GM15510 (cell line): Measurements from ENCODE around the gene PGS1.

ENCODE experiments used
- POLR2A ChIP-seq: IDR thresholded peaks from 3 replicates; pipeline ENCODE4 v1.6.1; 2011; ENCODE audit warnings: borderline replicate concordance; ENCODE audit not compliant: insufficient read length; ENCODE audit errors: extremely low read depth

The PGS1 gene

DNA sequence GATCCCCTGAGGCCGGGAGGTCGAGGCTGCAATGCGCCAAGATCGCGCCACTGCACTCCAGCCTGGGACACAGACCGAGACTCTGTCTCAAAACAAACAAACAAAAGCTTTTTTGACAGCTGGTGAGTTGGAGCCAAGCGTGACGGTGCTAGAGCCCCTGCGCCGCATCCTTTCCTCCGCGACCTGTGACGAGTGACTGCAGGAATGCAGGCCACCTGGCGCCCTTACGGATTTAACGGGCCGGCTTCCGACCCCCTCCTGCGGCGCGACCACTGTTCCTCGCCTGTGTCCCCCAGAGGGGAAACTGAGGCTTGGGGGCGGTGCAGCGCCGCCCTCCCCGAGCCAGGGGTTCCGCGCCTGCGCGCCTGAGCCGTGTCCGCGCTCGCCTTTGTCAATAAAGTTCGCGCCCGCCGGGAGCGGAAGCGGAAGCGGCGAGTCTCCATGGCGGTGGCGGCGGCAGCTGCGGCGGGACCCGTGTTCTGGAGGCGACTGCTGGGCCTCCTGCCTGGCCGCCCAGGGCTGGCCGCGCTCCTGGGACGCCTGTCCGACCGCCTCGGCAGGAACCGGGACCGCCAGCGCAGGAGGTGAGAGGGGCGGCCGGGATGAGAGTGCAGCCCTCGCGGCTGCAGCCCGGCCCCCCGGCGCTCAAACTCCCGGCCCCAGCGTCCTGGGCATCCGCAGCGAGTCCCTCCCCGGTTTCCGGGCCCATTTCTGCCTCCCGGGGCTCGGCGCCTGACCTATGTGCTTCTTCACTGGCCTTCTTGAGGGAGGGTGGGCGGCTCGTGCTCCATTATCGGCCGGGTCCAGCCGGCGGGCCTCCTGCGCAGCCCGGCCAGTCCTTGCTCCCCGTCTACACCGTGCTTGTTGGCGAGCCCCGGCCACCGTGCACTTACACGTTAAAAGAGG, at the start of gene PGS1:
Gene PGS1, plus strand, starts transcription at position 425 of the 906 bp plus-strand sequence. Its CDS starts 17 bp downstream, at position 442.
- peak; percentile 83 for TF ChIP-seq POLR2A

DNA sequence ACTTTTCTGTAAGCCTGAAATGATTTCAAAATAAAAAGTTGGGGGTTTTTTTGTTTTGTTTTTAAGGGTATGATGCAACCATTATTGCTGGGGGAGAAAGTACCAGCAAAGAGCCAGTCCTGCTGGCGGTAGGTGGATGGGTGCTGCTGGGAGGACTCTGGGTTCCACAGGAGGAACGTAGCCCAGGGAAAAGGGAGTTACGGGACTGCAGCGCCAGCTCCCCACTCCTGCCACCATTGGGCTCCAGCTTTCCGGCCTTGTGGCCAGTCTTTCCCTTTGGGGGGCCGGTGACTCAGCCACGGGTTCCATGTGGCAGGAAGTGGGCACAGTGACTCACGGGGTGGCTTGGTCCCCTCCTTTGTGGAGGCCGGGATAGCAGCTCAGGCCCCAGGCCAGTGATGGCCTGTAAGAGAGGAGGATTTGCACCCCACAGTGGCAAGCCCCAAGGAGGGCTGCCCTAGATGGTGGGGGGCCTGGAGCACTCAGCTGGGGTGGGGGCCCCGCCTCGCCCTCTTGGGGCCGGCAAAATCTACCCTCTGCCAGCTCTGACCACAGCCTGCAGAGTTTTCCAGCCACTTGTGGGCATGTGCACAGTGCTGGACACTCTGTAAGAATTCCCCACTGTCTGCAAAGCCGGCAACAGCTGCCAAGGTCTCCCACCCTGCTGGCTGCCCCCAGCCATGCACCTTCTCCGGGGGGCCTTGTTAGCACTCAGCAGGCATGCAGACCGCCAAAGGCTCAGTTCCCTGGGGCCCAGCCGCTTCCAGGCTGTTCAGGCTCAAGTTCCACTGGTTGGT, 49.0 kb upstream of the PGS1 start:
- no peak for TF ChIP-seq POLR2A

GRCh38 chr17:78330570-78331224, 47.8 kb upstream of the PGS1 start:
- TF ChIP-seq POLR2A, result no peak

DNA sequence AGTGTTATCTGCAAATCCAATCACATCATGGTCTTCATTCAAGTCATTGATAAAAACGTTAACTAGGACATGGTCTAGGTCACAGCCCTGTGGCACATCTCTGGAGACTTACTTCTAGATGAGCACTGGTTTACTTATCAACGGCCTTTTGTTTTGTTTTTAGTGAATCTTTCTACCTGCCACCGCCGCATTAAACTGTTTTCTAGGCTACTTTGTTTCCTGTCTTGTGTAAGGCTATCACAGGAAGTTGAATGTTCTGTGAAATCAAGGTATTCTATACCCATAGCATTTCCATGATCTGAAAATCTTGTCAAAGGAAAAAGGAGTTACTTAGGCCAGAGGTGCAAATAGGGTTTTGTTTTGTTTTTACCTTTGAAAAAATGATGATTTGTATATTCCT, 45.5 kb upstream of the PGS1 start:
- no peak for TF ChIP-seq POLR2A

DNA sequence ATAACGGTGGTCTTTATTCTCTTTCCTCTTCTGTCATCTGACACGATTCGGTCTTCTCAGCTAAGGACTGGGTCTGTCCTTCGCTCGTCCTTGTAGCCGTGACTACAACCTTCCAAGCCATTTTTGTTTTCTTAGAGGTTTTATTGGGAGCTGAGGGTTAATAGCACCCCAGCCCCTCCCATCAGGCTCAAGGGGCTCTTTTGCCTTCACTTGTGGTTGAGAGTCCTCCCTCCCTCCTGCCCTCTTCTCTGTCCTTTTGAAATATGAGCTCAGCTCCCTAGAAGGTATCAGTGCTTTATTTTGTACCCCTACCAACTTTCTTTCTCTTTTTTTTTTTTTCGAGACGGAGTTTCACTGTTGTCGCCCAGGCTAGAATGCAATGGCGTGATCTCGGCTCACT, 43.2 kb upstream of the PGS1 start:
- no peak for TF ChIP-seq POLR2A

DNA sequence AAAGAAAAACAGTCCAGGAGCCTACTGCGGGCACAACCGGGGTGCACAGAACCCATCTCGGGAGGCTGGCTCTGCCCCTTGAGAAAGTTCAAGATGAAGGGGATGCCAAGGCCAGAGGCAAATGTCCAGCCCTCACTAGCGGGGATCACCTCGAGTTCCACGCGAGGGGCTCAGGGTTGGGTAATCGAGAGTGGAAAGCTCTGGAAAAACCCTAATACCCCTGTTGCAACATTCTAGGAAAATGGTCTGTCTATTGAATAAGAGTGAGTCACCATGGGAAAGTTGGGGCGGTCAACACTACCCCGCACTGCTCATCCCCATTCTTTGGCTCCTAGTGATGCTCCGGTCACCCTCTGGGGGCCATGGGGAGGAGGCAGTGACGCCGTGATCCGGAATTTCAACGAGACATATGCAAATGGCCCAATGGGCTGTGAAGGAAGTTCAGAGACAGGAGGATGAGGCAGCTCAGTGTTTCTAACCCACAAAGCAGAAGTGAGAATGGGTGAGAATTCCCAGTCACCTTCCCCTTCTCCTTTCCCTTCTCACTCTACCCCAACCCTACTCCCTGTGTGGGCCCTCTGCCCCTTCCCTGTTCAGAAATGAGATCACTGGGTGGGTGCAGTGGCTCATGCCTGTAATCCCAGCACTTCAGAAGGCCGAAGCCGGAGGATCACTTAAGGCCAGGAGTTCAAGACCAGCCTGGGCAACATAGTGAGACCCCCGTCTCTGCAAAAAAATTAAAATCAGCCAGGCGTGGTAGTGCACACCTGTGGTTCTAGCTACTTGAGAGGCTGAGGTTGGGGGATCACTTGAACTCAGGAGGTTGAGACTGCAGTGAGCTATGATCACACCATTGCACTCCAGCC, 41.0 kb upstream of the PGS1 start:
- TF ChIP-seq POLR2A, result no peak

- no peak for TF ChIP-seq POLR2A
These were observed 39.8 kb upstream of the PGS1 start for GRCh38 chr17:78338486-78339259.

DNA sequence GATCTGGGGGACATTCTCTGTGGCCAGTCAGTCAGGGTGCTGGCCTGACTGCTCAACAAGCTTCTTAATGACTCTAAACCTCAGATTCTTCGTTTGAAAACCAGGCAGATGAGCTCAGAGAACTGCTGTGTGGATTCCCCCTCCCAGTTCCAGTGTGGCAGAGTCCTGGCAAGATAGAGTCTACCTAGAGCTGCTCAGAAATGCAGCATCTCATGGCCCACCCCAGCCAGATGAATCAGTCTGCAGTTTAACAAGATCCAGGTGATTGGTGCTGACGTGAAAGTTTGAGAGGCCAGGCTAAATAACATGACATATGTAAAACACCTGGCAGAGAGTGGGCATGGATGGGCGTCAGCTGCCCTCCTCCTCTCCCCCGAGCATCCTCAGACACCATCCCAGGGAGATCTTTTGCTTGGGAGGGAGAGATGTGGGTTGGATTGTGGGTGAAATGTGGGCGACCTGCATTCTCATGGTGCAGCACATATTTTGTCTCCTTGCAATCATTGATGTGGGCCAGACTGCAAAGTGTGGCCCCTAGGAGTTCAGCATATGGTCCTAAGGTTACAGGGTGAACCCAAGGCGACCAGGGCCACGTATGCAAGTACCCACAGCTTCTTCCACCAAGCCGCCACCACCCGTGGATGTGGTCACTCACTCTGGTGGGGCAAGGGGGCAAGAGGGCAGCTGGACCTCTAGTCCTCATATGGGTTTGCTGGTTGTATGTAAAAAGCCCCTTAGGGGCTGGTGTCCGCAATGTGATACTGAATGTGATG, 38.1 kb upstream of the PGS1 start:
- no peak for TF ChIP-seq POLR2A

GRCh38 chr17:78341559-78342448, 36.6 kb upstream of the PGS1 start:
- no peak for TF ChIP-seq POLR2A

DNA sequence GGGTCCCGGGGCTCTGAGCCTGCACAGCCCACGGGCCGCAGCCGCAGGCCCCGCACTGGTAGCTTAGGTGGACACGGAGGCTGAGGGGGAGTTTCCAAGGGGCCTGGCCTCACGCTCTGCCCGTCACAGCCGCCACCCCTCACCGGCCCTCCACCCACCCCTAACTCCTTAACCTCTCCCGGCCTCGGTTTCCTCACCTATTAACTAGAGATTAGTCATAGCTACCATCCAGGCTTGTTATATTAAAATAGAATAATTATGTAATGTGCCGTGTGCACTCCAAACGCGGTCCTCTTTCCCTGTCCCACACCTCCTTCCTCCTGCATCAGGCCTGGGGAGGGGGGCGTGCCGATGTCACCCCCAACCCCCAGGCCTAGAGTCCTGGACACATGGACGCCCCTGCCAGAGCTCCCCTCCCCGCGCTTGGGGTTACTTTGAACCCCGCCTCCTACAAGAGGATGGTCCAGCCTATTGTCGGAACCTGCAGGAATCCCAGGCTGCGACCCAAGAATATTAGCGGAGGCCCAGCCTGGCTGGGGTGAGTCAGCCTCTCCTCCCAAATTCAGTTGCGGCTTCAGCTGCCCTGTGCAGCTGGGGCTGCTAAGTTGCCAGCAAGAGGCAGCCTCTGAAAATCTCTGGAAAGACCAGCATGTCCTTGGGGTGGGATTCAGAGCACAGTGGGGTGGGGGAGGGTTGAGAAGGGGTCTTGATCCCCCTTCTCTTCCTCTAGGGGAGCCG, 35.8 kb upstream of the PGS1 start:
- TF ChIP-seq POLR2A, result no peak

GRCh38 chr17:78343187-78343542, 35.3 kb upstream of the PGS1 start:
- no peak for TF ChIP-seq POLR2A
